OCI-LY3 (cell line): ENCODE measurements around the gene RRAS2.

Experiments used
- CTCF ChIP-seq: fragments of 200-600, 300-600 bp; sonication (generic); IDR thresholded peaks from 2 replicates; pipeline ENCODE4 v1.5.1; 2014; ENCODE audit warnings: antibody characterized with exemption, low read length, low read depth
- EZH2phosphoT487 ChIP-seq: fragments of 200-600 bp; shearing (Covaris generic); IDR thresholded peaks from 2 replicates; pipeline ENCODE4 v1.6.1; 2018; ENCODE audit warnings: antibody characterized with exemption, mixed run types, low read depth

GRCh38 chr11:14310679-14311078, 48.3 kb downstream of the RRAS2 start:
- no peak for TF ChIP-seq CTCF
- no peak for TF ChIP-seq EZH2phosphoT487
